GM18868 (cell line): ENCODE results near the gene TAGLN3.

ENCODE experiments used
- ATAC-seq: cut with Tn5 transposase; IDR thresholded peaks from one replicate; pipeline ENCODE4 v1.9.1; 2021; ENCODE audit warnings: mild to moderate bottlenecking, moderate library complexity; ENCODE audit not compliant: unreplicated experiment

Gene TAGLN3

GRCh38 chr3:111998636-111999483 lies at the start of gene TAGLN3:
Gene TAGLN3 (plus strand): TSS chr3:111998922. CDS start chr3:111999423, 501 bp downstream.
- ATAC-seq, result peak; percentile 53

GRCh38 chr3:111949712-111950111 lies 49.0 kb upstream of the TAGLN3 start:
- ATAC-seq, result no peak

GRCh38 chr3:111951032-111951431 lies 47.7 kb upstream of the TAGLN3 start:
- no peak for ATAC-seq

- no peak for ATAC-seq
Observed at GRCh38 chr3:111952086-111952485, 46.6 kb upstream of the TAGLN3 start.

GRCh38 chr3:111952866-111953450 lies 45.8 kb upstream of the TAGLN3 start:
- ATAC-seq, result no peak

GRCh38 chr3:111954228-111954990 lies 44.3 kb upstream of the TAGLN3 start:
- ATAC-seq, result no peak

GRCh38 chr3:111955876-111956275 lies 42.8 kb upstream of the TAGLN3 start:
- no peak for ATAC-seq

GRCh38 chr3:111956449-111956848 lies 42.3 kb upstream of the TAGLN3 start:
- no peak for ATAC-seq

GRCh38 chr3:111956995-111957734 lies 41.6 kb upstream of the TAGLN3 start:
- no peak for ATAC-seq

- ATAC-seq, result no peak
Observed at GRCh38 chr3:111961461-111962164, 37.1 kb upstream of the TAGLN3 start.

GRCh38 chr3:111963424-111963823 lies 35.3 kb upstream of the TAGLN3 start:
- ATAC-seq, result no peak

GRCh38 chr3:111965484-111965883 lies 33.2 kb upstream of the TAGLN3 start:
- no peak for ATAC-seq

- no peak for ATAC-seq
Observed at GRCh38 chr3:111967068-111967467, 31.7 kb upstream of the TAGLN3 start.

GRCh38 chr3:111967651-111968274 lies 31.0 kb upstream of the TAGLN3 start:
- ATAC-seq, result peak; percentile 98

GRCh38 chr3:111968319-111969054 lies 30.2 kb upstream of the TAGLN3 start:
- no peak for ATAC-seq

- ATAC-seq, result no peak
Observed at GRCh38 chr3:111970376-111970775, 28.3 kb upstream of the TAGLN3 start.

GRCh38 chr3:111971533-111972130 lies 27.1 kb upstream of the TAGLN3 start:
- no peak for ATAC-seq

- no peak for ATAC-seq
Observed at GRCh38 chr3:111972891-111973290, 25.8 kb upstream of the TAGLN3 start.

GRCh38 chr3:111975131-111975530 lies 23.6 kb upstream of the TAGLN3 start:
- ATAC-seq, result no peak
